H1 (cell line): ENCODE measurements around the gene TNRC6C.

Source experiments
- CREB1 ChIP-seq: IDR thresholded peaks from 2 replicates; pipeline ENCODE4 v1.6.1; 2012; ENCODE audit warnings: inconsistent platforms
- CTCF ChIP-seq, 3 experiments: IDR thresholded peaks; 1 replicate in 2 of 3; 2 replicates in 1 of 3; pipeline versions ENCODE4 v1.5.1 to v1.6.1; 2011; ENCODE audit warnings: low read length in 3 of 3, mild to moderate bottlenecking in 3 of 3, inconsistent platforms in 2 of 3, low read depth in 1 of 3, moderate library complexity in 1 of 3; ENCODE audit not compliant: insufficient read depth in 1 of 3; ENCODE audit errors: control extremely low read depth in 1 of 3
- RAD21 ChIP-seq, 2 experiments: IDR thresholded peaks in 1 of 2; conservative IDR thresholded peaks in 1 of 2; 2 replicates each; pipeline ENCODE4 v1.6.1; 2011; ENCODE audit warnings: low read depth in 2 of 2, low read length in 2 of 2, improper control_type of control experiment in 1 of 2, inconsistent platforms in 1 of 2, mild to moderate bottlenecking in 1 of 2, moderate library complexity in 1 of 2

- TF ChIP-seq CTCF (IDR thresholded peaks at IDR 0.05; ENCODE audit: control extremely low read depth in 1 of 3, insufficient read depth in 1 of 3, low read depth in 1 of 3, low read length in 3 of 3) (no peak), RAD21 (IDR thresholded peaks at IDR 0.05 in 1 of 2, conservative IDR thresholded peaks at IDR 0.05 in 1 of 2; ENCODE audit: low read depth in 2 of 2, low read length in 2 of 2) (no peak), CREB1 (no peak)
Observed at GRCh38 chr17:78016852-78017251, 58.3 kb downstream of the TNRC6C start.
